ENCODE results near the gene SGK1.
"Not testable (repeated sequence)": the region's sequence is repeated elsewhere in the genome, so short reads cannot be mapped to it uniquely, and the experiment has no call there.

The SGK1 gene

DNA sequence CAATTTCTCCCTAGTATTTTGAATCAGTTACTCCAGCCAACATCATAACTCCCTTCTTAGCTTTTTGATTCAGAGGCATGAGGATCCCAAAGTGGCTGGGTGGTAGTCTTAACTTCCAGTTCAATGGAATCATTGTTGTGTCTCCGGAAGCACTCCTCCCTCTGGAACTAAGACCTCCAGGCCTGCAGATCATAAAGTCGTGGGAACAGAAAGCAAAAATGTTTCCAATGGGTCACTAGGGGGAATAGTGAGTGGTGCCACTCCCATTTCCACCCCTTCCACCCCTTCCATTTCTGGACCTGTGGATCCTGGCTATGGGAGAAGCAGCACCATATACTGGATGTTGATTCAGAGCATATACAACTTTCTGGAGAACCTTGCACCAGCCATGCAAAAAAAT, 130.8 kb downstream of the SGK1 start:
- no peak for DNase-seq (ENCODE audit: low spot score)

GRCh38 chr6:134186355-134186754, 131.6 kb downstream of the SGK1 start:
- DNase-seq (ENCODE audit: low spot score), result no peak

DNA sequence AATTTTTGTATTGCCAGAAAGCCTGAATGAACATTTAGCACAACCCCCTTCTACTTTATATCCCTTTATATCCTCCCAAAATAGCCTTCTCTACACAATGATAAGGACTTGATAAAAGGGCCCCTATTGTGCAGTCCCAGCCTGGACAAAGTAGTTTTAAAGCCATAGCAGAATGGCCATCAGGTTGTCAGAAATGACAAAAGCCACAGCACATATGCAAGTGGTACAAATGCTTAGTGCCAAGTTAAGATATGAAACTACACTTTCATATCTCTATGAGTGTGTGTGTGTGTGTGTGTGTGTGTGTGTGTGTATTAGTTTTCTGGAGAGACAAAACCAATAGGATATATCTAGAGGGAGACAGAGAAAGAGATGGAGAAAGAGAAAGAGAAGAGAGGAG, 132.6 kb downstream of the SGK1 start:
- DNase-seq (ENCODE audit: low spot score), result no peak

DNA sequence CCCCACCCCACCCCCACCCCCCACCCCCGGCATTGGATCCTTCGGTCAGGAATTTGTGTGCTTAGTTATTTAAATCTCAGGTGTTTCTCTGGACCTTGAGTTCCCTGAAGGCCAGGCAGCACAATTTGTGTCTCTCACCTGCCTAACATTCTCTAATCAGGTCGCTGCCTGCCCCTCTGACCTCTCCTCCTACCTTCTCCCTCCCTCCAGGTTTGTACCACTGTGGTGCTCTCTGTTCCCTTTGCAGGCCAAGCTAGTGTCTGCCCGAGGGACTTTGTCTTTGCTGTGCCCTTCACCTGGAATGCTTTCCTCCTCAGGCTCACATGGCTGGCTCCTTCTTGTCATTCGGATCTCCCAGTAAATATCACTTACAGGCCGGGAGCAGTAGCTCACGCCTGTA, 134.1 kb downstream of the SGK1 start:
- no peak for DNase-seq (ENCODE audit: low spot score)

GRCh38 chr6:134182528-134182927, 135.4 kb downstream of the SGK1 start:
- DNase-seq (ENCODE audit: low spot score), result no peak

GRCh38 chr6:134181726-134182125, 136.2 kb downstream of the SGK1 start:
- DNase-seq (ENCODE audit: low spot score), result not testable (repeated sequence)

DNA sequence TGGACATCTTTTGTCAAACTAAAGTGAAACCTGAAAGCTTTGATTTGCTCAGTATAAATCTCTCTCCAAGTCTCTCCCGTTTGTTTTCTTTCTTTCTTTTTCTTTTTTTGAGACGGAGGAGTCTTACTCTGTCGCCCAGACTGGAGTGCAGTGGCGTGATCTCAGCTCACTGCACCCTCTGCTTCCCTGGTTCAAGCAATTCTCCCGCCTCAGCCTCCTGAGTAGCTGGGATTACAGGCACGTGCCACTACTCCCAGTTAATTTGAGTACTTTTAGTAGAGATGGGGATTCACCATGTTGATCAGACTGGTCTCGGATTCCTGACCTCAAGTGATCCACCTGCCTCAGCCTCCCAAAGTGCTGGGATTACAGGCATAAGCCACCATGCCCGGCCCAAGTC, 136.7 kb downstream of the SGK1 start:
- DNase-seq (ENCODE audit: low spot score), result not testable (repeated sequence)

DNA sequence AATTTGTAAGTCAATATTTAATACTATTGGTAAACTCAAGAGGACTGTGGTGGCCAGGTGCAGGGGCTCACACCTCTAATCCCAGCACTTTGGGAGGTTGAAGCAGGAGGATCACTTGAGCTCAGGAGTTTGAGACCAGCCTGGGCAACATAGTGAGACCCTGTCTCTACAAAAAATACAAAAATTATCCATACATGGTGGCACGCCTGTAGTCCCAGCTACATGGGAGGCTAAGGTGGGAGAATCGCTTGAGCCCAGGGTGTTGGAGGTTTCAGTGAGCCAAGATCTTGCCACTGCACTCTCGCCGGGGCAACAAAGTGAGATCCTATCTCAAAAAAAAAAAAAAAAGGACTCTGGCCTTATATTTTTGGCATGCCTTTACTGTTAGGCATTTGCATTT, 137.4 kb downstream of the SGK1 start:
- DNase-seq (ENCODE audit: low spot score), result not testable (repeated sequence)

GRCh38 chr6:134178161-134179044, 139.5 kb downstream of the SGK1 start:
- peak; percentile 89 for DNase-seq (ENCODE audit: low spot score)

DNA sequence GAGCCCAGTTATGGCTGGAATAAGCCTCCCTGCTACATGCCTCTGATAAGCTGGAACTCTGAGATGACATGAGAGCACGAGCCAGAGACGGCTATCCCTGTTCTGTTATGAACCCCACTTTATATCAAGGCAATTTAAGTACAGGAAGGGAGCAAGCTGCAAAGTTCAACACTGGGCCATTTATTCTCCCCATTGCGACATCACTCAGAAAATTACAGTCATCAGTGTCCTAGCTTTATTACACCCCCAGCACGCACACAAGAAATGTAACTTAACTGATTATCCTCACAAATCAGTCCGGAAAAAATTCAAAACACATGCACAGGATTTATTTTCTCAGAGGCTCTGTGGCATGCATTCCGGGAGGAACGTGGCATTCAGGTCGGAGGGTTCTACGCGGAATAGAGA, 140.2 kb downstream of the SGK1 start:
- no peak for DNase-seq (ENCODE audit: low spot score)

GRCh38 chr6:134177236-134177635, 140.7 kb downstream of the SGK1 start:
- no peak for DNase-seq (ENCODE audit: low spot score)

DNA sequence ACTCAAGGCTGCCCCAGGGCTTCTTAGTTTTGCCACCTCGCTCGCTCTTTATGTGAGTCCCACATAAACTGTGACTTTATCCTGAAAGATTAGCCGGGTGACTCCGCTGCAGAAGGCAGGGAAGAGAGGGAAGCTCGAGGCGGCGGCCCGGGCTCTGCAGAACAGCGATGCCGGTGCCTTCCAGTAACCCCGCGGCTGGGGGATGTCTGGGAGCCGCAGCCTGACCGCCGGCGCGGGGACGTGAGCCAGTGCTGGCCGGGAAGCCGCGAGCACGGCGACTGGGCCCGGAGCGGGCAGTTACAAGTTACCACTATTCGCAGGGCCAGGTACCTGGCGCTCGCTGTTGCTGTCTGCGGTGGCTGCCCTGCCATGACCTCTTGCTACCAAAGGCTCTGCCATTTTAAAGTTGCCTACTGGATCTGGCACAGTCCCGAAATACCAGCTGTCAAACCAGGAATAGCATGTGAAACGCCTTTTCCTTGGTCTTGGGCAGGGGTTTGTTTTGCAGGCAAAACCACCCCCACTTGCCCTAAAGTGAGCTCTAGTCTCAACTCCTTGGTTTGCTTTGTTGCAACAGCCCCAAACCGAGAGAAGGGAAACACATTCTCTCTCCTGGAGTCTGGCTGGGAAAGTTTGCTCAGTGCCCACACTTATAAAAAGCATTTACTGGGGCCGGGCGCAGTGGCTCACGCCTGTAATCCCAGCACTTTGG, 141.5 kb downstream of the SGK1 start:
- DNase-seq (ENCODE audit: low spot score), result no peak

DNA sequence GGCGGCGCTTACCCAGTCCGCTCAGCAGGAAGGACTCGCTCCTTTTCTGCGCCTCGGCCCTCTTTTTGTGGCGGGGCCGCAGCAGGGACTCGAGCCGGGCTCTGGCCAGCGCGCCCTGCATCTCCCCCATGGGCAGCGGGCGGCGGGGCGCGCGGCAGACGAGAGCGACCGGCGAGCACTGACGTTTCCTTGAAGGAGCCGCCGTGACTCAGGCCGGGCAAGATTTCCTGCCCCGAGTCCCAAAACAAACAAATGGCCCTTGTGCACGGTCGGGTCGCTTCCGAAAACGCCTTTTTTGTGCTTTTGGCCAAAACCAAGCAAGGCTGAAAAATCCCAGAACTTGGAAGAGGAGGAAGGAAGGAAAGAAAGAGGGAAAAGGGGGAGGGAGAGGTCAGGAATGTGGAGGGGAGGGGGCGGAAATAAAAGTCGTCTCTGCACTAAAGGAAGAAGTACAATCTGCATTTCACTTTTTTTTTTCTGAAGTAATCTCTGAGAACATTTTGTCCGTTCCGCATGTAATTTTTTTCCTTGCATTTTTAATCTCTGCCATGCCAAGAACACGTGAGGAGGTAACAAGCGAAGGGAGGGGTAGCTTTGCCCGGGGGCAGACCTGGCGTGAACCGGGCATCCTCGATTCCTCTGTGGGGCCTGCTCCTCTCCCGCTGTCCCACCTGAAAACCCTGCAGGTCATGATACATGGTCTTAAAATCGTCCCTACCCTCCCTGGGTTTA, 142.2 kb downstream of the SGK1 start:
- DNase-seq (ENCODE audit: low spot score), result peak; percentile 48

GRCh38 chr6:134174672-134175531, 143.0 kb downstream of the SGK1 start:
- DNase-seq (ENCODE audit: low spot score), result peak; percentile 63

- peak; percentile 48 for DNase-seq (ENCODE audit: low spot score)
Observed at GRCh38 chr6:134173936-134174671, 143.8 kb downstream of the SGK1 start.

DNA sequence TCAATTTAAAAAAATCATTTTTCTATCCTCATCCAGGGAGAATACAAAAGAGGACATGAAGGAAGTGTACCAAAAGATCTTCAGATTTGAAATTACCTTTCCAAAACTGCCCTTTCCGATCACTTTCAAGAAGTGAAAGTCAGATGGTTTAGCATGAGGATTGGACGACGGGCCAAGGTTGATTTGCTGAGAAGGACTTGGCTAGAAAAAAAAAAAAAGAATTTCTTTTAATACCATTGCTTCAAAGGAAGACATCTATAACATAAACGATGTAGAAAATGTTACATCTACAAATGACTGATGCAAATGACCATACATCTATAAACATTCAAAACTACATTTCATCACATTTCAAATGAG, 144.6 kb downstream of the SGK1 start:
- DNase-seq (ENCODE audit: low spot score), result no peak

- no peak for DNase-seq (ENCODE audit: low spot score)
Observed at GRCh38 chr6:134172706-134173365, 145.1 kb downstream of the SGK1 start.

- DNase-seq (ENCODE audit: low spot score), result no peak
Observed at GRCh38 chr6:134172020-134172705, 145.7 kb downstream of the SGK1 start.

GRCh38 chr6:134171517-134171916, 146.4 kb downstream of the SGK1 start:
- no peak for DNase-seq (ENCODE audit: low spot score)

- DNase-seq (ENCODE audit: low spot score), result no peak
Observed at GRCh38 chr6:134170844-134171243, 147.1 kb downstream of the SGK1 start.

All from COLO829 (cell line).